SH-SY5Y (cell line): Measurements from ENCODE around the gene TMEM33.

ENCODE experiments used
- GATA2 ChIP-seq: IDR thresholded peaks from 2 replicates; pipeline ENCODE4 v1.6.1; 2011; ENCODE audit warnings: mild to moderate bottlenecking, low read depth, low read length
- GATA3 ChIP-seq: IDR thresholded peaks from 2 replicates; pipeline ENCODE4 v1.6.1; 2011; ENCODE audit warnings: low read depth, mild to moderate bottlenecking, low read length, moderate library complexity

GRCh38 chr4:41964401-41964800, 29.2 kb downstream of the TMEM33 start:
- TF ChIP-seq GATA3 (no peak), GATA2 (no peak)
